GM12801 (cell line): ENCODE results near the gene GRWD1.

ENCODE experiments used
- CTCF ChIP-seq: IDR thresholded peaks from one replicate; pipeline ENCODE4 v1.5.1; 2011; ENCODE audit warnings: control low read depth; ENCODE audit not compliant: insufficient read length; ENCODE audit errors: extremely low read depth

Gene GRWD1

DNA sequence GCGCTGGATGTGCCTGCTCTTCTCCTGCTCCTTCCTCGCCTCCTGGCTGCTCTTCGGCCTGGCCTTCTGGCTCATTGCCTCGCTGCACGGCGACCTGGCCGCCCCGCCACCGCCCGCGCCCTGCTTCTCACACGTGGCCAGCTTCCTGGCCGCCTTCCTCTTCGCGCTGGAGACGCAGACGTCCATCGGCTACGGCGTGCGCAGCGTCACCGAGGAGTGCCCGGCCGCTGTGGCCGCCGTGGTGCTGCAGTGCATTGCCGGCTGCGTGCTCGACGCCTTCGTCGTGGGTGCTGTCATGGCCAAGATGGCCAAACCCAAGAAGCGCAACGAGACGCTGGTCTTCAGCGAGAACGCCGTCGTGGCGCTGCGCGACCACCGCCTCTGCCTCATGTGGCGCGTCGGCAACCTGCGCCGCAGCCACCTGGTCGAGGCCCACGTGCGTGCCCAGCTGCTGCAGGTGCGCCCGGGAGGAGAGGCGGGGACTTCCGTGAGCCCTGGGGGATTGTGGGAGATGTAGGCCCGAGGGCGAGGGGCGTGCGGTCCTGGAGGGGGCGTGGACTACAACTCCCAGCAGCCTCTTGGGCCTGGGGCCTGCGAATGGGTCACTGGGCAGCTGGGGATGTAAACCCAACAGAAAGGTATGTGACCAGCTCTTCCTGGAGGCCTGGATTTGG lies 16.3 kb downstream of the GRWD1 start:
- TF ChIP-seq CTCF, result no peak

- no peak for TF ChIP-seq CTCF
Observed at GRCh38 chr19:48465215-48465614, 19.4 kb downstream of the GRWD1 start.

DNA sequence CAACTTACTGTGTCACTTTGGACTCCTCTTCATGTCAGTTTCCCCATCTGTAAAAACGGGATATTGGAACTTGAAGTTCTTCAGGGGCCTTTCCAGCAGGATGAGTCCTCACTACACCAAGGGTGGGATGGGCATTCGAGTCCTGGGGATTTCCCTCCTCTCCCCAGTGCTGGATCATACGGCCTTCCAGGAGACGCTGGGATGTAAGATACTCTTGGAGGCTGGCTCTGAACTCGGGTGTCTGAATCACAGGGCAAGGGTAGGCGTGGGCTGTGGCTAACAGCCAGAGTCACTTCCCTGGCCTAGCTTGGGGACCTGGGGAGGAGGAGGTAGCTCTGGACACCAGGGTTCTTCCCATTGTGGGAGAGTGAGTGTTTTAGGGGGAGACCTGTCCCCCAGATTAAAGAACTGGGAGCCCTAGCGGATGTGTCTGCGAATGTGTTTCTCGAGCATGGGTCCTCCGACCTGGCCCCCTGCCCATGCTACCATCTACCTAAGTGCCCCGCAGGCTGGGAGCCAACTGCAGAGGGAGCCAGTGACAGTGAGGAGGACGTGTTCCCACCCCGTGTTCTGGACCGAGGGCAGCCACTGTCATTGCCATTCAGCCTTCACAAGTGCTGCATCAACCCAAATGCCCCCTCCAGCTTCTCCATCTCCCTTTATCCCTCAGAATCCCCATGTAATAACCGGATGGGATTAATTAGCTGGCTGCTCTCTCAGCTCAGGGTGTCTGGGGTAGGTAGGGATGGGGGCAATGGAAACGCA lies 21.0 kb downstream of the GRWD1 start:
- no peak for TF ChIP-seq CTCF

DNA sequence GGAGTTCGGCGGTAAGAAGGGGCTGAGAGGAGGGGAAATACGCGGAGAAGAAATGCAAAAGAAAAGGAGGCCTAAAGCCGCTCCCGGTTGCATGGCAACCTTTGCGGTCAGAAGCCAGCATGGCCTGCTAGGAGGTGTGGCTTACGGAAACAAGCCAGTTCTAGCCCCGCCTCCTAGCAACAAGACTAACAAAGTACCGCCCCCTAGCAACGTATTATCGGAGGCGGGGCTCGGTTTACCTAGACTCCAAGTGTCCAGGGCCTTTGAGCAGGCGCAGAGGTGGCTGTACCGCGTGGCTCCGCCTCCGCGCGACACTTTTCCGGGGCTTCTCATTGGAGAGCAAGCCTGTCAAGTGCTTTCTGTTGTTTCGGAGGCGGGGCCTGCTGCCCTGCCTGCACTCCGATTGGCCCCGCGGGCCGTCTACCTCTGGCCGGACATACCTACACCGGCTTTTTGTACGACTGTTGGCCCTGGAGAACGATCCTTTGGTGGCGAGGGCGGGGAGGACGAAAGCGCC lies 23.0 kb downstream of the GRWD1 start:
- TF ChIP-seq CTCF, result no peak

DNA sequence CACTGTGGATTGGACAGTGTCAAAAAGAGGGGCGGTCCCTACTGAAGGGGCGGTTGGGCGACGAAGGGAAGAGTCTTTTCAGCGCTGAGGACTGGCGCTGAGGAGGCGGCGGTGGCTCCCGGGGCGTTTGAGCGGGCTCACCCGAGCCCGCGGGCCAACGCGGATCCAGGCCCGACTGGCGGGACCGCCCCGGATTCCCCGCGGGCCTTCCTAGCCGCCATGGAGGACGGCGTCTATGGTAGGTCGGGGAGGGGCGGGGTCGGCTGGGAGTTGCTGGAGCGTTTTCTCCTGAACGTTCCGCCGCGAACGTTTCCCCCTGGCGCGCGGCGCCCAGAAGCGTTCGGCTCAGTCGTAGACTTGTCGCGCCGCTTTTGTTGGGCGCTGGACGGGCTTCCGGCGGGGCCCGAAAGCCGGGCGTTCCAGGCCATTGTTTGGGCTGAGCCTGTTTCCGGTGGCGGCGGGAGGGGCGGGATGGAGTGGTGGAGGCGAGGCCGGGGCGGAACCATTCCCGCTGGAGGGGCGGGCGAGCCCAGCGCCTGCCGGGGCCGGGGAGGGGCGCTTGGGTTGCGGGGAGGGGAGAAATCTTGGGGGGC lies 23.6 kb downstream of the GRWD1 start, which contains the start of gene CYTH2:
TSS of gene CYTH2 (plus strand) at position 81 of the 593 bp plus-strand sequence. CDS start at position 220, 139 bp downstream.
- no peak for TF ChIP-seq CTCF

GRCh38 chr19:48469934-48470680 lies 24.3 kb downstream of the GRWD1 start:
- TF ChIP-seq CTCF, result no peak

DNA sequence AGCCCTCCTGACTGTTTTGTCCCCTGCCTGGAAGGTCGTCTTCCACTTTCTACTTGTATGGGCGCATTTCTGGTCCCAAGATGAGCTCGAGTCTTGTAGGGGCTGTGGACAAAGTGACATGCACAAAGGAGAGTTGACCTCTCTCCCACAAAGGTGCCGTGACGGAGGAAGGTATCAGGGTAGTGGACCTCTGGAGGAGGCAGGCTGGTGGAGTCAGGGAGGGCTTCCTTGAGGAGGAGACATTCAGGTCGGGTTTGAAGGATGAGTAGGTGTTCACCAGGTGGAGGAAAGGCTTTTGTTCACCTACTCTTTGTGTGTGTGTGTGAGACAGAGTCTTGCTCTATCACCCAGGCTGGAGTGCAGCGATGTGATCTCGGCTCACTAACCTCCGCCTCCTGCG lies 25.1 kb downstream of the GRWD1 start:
- no peak for TF ChIP-seq CTCF
